CD14-positive monocyte (primary cell): ENCODE data around the gene SIK3. TPM values are rescaled to one million over a fixed set of nuclear protein-coding genes. Genes with fewer than 3 reads are reported as not detected.

Source experiments
- DNase-seq, 3 donors: peaks; one replicate each; pipeline ENCODE4 v3.0.0-alpha.2; 2011 to 2022
- H2AFZ ChIP-seq: 2 replicates; pipeline ENCODE4 v1.6.0; 2012; ENCODE audit warnings: mild to moderate bottlenecking, low read depth, low read length, inconsistent platforms; ENCODE audit not compliant: insufficient read depth, poor library complexity, severe bottlenecking
- H3K27ac ChIP-seq, 2 donors: 1 replicate in 1 of 2; 2 replicates in 1 of 2; pipeline ENCODE4 v1.5.1; 2012 to 2013; ENCODE audit warnings: low read length in 2 of 2, control low read depth in 1 of 2, inconsistent platforms in 1 of 2, low read depth in 1 of 2, mild to moderate bottlenecking in 1 of 2
- H3K27me3 ChIP-seq, 2 donors: one replicate each; pipeline versions ENCODE4 v1.6.0 to v1.6.1; 2011 to 2013; ENCODE audit warnings: low read length in 2 of 2; ENCODE audit not compliant: control insufficient read depth in 2 of 2, insufficient read depth in 2 of 2
- H3K36me3 ChIP-seq, 2 donors: replicated peaks in 1 of 2; 1 replicate in 1 of 2; 2 replicates in 1 of 2; pipeline versions ENCODE4 v1.5.1 to v1.6.1; 2012 to 2013; ENCODE audit warnings: low read length in 2 of 2, control low read depth in 1 of 2, inconsistent platforms in 1 of 2, mild to moderate bottlenecking in 1 of 2; ENCODE audit not compliant: insufficient read depth in 2 of 2, control insufficient read depth in 1 of 2
- H3K4me1 ChIP-seq, 2 donors: 1 replicate in 1 of 2; 2 replicates in 1 of 2; pipeline versions ENCODE4 v1.5.1 to v1.6.1; 2012 to 2013; ENCODE audit warnings: low read length in 2 of 2, control low read depth in 1 of 2, inconsistent platforms in 1 of 2, mild to moderate bottlenecking in 1 of 2, moderate library complexity in 1 of 2; ENCODE audit not compliant: insufficient read depth in 2 of 2, control insufficient read depth in 1 of 2
- H3K4me2 ChIP-seq: replicated peaks from 2 replicates; pipeline ENCODE3; 2012; ENCODE audit warnings: low read length, moderate library complexity, mild to moderate bottlenecking; ENCODE audit not compliant: poor library complexity, severe bottlenecking; ENCODE audit errors: extremely low read depth
- H3K4me3 ChIP-seq, 3 experiments: fragments of 200-600 bp in 1 of 3; sonication (generic) in 1 of 3; replicated peaks in 1 of 3; 1 replicate in 2 of 3; 2 replicates in 1 of 3; pipeline ENCODE4 v1.5.1; 2011 to 2013; ENCODE audit warnings: low read length in 3 of 3, mild to moderate bottlenecking in 3 of 3, control low read depth in 2 of 3, low read depth in 2 of 3, inconsistent platforms in 1 of 3, moderate library complexity in 1 of 3
- H3K79me2 ChIP-seq: 2 replicates; pipeline ENCODE4 v1.6.0; 2012; ENCODE audit warnings: mild to moderate bottlenecking, control low read depth, inconsistent platforms, low read length, moderate library complexity; ENCODE audit not compliant: insufficient read depth
- H3K9ac ChIP-seq: 2 replicates; pipeline ENCODE4 v1.6.0; 2017; ENCODE audit warnings: low read length, mild to moderate bottlenecking; ENCODE audit not compliant: insufficient read depth, poor library complexity, severe bottlenecking
- H3K9me3 ChIP-seq, 2 donors: replicated peaks in 1 of 2; 1 replicate in 1 of 2; 2 replicates in 1 of 2; pipeline versions ENCODE4 v1.5.1 to v1.6.1; 2012 to 2013; ENCODE audit warnings: low read length in 2 of 2, control low read depth in 1 of 2; ENCODE audit not compliant: control insufficient read depth in 1 of 2, insufficient read depth in 1 of 2
- H4K20me1 ChIP-seq: 2 replicates; pipeline ENCODE4 v1.6.0; 2012; ENCODE audit warnings: mild to moderate bottlenecking, low read length, control low read depth, moderate library complexity; ENCODE audit not compliant: insufficient read depth
- H3K27ac Mint-ChIP-seq, 7 donors: one replicate each; pipeline ENCODE4 v1.8.0; 2020; ENCODE audit warnings: mild to moderate bottlenecking in 7 of 7, mixed read lengths in 7 of 7, moderate library complexity in 6 of 7, inconsistent platforms in 2 of 7
- H3K27me3 Mint-ChIP-seq, 3 donors: one replicate each; pipeline ENCODE4 v1.8.0; 2021 to 2022; ENCODE audit warnings: low read depth in 3 of 3, mild to moderate bottlenecking in 3 of 3, mixed read lengths in 3 of 3, moderate library complexity in 3 of 3, inconsistent platforms in 1 of 3
- H3K36me3 Mint-ChIP-seq, 2 donors: one replicate each; pipeline ENCODE4 v1.8.0; 2020; ENCODE audit warnings: mixed read lengths in 2 of 2, inconsistent platforms in 1 of 2, mild to moderate bottlenecking in 1 of 2
- H3K4me1 Mint-ChIP-seq: one replicate; pipeline ENCODE4 v1.8.0; 2020; ENCODE audit warnings: mild to moderate bottlenecking, mixed read lengths
- H3K4me3 Mint-ChIP-seq, 2 donors: one replicate each; pipeline ENCODE4 v1.8.0; 2020; ENCODE audit warnings: mild to moderate bottlenecking in 2 of 2, mixed read lengths in 2 of 2, moderate library complexity in 1 of 2
- H3K9me3 Mint-ChIP-seq, 7 donors: one replicate each; pipeline ENCODE4 v1.8.0; 2020 to 2022; ENCODE audit warnings: mixed read lengths in 7 of 7, mild to moderate bottlenecking in 6 of 7, moderate library complexity in 6 of 7, inconsistent platforms in 2 of 7
- CTCF ChIP-seq: fragments of 200-600 bp; IDR thresholded peaks from one replicate; pipeline ENCODE4 v1.8.0; 2022; ENCODE audit warnings: antibody characterized with exemption, mild to moderate bottlenecking
- whole genome bisulfite sequencing: methylation state at CpG from one replicate; pipeline ENCODE4 v1.1.5; 2013; ENCODE audit warnings: missing lambda C conversion rate; ENCODE audit not compliant: insufficient coverage; 5-methylcytosine and 5-hydroxymethylcytosine counted together
- intact Hi-C, 2 donors: fragments of 100-400 bp; cut with micrococcal nuclease; formaldehyde crosslinking; loops; one replicate each; pipeline versions ENCODE4 v1.15.0 to v1.15.1; 2023
- polyA plus RNA-seq, 3 donors: library from polyadenylated mRNA; depleted of rRNA in 1 of 3; unstranded in 2 of 3; stranded (reverse) in 1 of 3; fragments of 300-500 nt in 2 of 3; fragments of >200 nt in 1 of 3; fragmentation: Illumina TruSeq in 2 of 3; gene quantifications; 1 replicate in 2 of 3; 2 replicates in 1 of 3; pipeline ENCODE4 v1.2.3, GENCODE V29; 2012 to 2021

The SIK3 gene
- polyA plus RNA-seq, 3 donors = 18.3 to 142 (median 20.0) TPM

GRCh38 chr11:117128289-117128688, 30.1 kb upstream of the SIK3 start:
- Mint-ChIP-seq H3K27ac (no peak overlapping the region), H3K4me1 (no peaks in the 10 kb centered on the region), H3K36me3 (no peaks in the 10 kb centered on the region), H3K9me3 (peaks cover 0 to 2% (median 0%) of the 10 kb centered on the region in 7 donors), H3K27me3 (peaks cover 4 to 13% (median 13%) of the 10 kb centered on the region in 3 donors), H3K4me3 (no peak overlapping the region)
- H3K9me3 ChIP-seq = no peaks in the 10 kb centered on the region
- H3K36me3 ChIP-seq = no peaks in the 10 kb centered on the region
- no peak overlapping the region for H3K4me3 ChIP-seq
- no peaks in the 10 kb centered on the region for H3K79me2 ChIP-seq
- TF ChIP-seq CTCF = no peak
- no peak overlapping the region for H3K27ac ChIP-seq
- H3K4me2 ChIP-seq = no peak overlapping the region
- H4K20me1 ChIP-seq = no peaks in the 10 kb centered on the region
- H3K27me3 ChIP-seq = peaks cover 0 to 3% of the 10 kb centered on the region in 2 donors
- no peaks in the 10 kb centered on the region for H3K4me1 ChIP-seq
- no peak overlapping the region for H2AFZ ChIP-seq
- intact Hi-C loops = no loop called here
- H3K9ac ChIP-seq = no peak overlapping the region
- DNase-seq = no peak
- WGBS = 82% methylated on average over 3 of the region's 4 CpGs

- H2AFZ ChIP-seq = no peak overlapping the region
- intact Hi-C loops = no loop called here
- H3K4me1 ChIP-seq = no peaks in the 10 kb centered on the region
- 90% methylated on average over 4 of the region's 6 CpGs for WGBS
- Mint-ChIP-seq H3K4me3 (no peak overlapping the region), H3K27ac (no peak overlapping the region), H3K9me3 (peaks cover 0 to 2% (median 0%) of the 10 kb centered on the region in 7 donors), H3K4me1 (no peaks in the 10 kb centered on the region), H3K36me3 (no peaks in the 10 kb centered on the region), H3K27me3 (peaks cover 4 to 13% (median 9%) of the 10 kb centered on the region in 3 donors)
- no peak overlapping the region for H3K4me2 ChIP-seq
- H3K36me3 ChIP-seq = no peaks in the 10 kb centered on the region
- H3K79me2 ChIP-seq = no peaks in the 10 kb centered on the region
- H3K27me3 ChIP-seq = peaks cover 0 to 3% of the 10 kb centered on the region in 2 donors
- H3K27ac ChIP-seq = no peak overlapping the region
- no peaks in the 10 kb centered on the region for H4K20me1 ChIP-seq
- H3K4me3 ChIP-seq = no peak overlapping the region
- DNase-seq = no peak
- no peaks in the 10 kb centered on the region for H3K9me3 ChIP-seq
- no peak for TF ChIP-seq CTCF
- no peak overlapping the region for H3K9ac ChIP-seq
Observed at GRCh38 chr11:117127171-117127901, 29.1 kb upstream of the SIK3 start.
